Mesendoderm (in vitro differentiated cells): ENCODE measurements around the gene CYB561D1.
A peak's percentile ranks its signal among the peaks of the same experiment; 100 is the strongest.

ENCODE experiments used
- DNase-seq: peaks from one replicate; pipeline ENCODE4 v3.0.0; 2013
- H2AK5ac ChIP-seq: 2 replicates; pipeline ENCODE4 v1.6.1; 2013; ENCODE audit warnings: low read length, inconsistent platforms
- H2BK120ac ChIP-seq: 2 replicates; pipeline ENCODE4 v1.6.1; 2013; ENCODE audit warnings: low read depth, mild to moderate bottlenecking, low read length, moderate library complexity, mixed read lengths
- H2BK15ac ChIP-seq: replicated peaks from 2 replicates; pipeline ENCODE4 v1.6.1; 2013; ENCODE audit warnings: low read depth, mild to moderate bottlenecking, moderate library complexity
- H2BK5ac ChIP-seq: 2 replicates; pipeline ENCODE4 v1.6.1; 2013; ENCODE audit warnings: low read length, inconsistent platforms
- H3K18ac ChIP-seq: 2 replicates; pipeline ENCODE4 v1.6.1; 2013; ENCODE audit warnings: mild to moderate bottlenecking, low read length, mixed read lengths
- H3K23ac ChIP-seq: one replicate; pipeline ENCODE4 v1.6.1; 2013; ENCODE audit warnings: low read length
- H3K27ac ChIP-seq: 2 replicates; pipeline ENCODE4 v1.5.1; 2013; ENCODE audit warnings: low read depth, mild to moderate bottlenecking, inconsistent platforms, low read length, moderate library complexity
- H3K27me3 ChIP-seq: 2 replicates; pipeline ENCODE4 v1.6.1; 2013; ENCODE audit warnings: low read length, control low read depth, mild to moderate bottlenecking, inconsistent platforms; ENCODE audit not compliant: insufficient read depth, poor library complexity
- H3K36me3 ChIP-seq: 2 replicates; pipeline ENCODE4 v1.6.1; 2013; ENCODE audit warnings: low read length, inconsistent platforms; ENCODE audit not compliant: control insufficient read depth, insufficient read depth
- H3K4ac ChIP-seq: one replicate; pipeline ENCODE4 v1.6.1; 2013; ENCODE audit warnings: low read depth, mild to moderate bottlenecking, low read length, moderate library complexity
- H3K4me1 ChIP-seq: 2 replicates; pipeline ENCODE4 v1.6.1; 2013; ENCODE audit warnings: low read depth, low read length, inconsistent platforms; ENCODE audit not compliant: control insufficient read depth
- H3K4me2 ChIP-seq: 2 replicates; pipeline ENCODE4 v1.6.1; 2013; ENCODE audit warnings: low read length
- H3K4me3 ChIP-seq: 2 replicates; pipeline ENCODE4 v1.5.1; 2013; ENCODE audit warnings: mild to moderate bottlenecking, low read length
- H3K56ac ChIP-seq: one replicate; pipeline ENCODE4 v1.6.1; 2013; ENCODE audit warnings: low read length
- H3K79me1 ChIP-seq: 2 replicates; pipeline ENCODE4 v1.6.1; 2013; ENCODE audit warnings: low read length, inconsistent platforms
- H3K79me2 ChIP-seq: 2 replicates; pipeline ENCODE4 v1.6.1; 2013; ENCODE audit warnings: mild to moderate bottlenecking, low read length; ENCODE audit not compliant: control insufficient read depth, insufficient read depth
- H3K9ac ChIP-seq: 2 replicates; pipeline ENCODE4 v1.6.1; 2013; ENCODE audit warnings: low read length, inconsistent platforms
- H4K5ac ChIP-seq: one replicate; pipeline ENCODE4 v1.6.1; 2013; ENCODE audit warnings: low read length
- H4K8ac ChIP-seq: one replicate; pipeline ENCODE4 v1.6.1; 2013; ENCODE audit warnings: low read depth, mild to moderate bottlenecking, control low read depth, low read length, moderate library complexity
- WGBS: extraction: QIAGEN DNeasy Blood & Tissue Kit; methylation state at CpG from one replicate; pipeline ENCODE4 v1.1.7; 2013; ENCODE audit warnings: low lambda C conversion rate, missing lambda C conversion rate; ENCODE audit not compliant: insufficient coverage; ENCODE audit errors: extremely low coverage; 5-methylcytosine and 5-hydroxymethylcytosine counted together

Gene CYB561D1

GRCh38 chr1:109546311-109547109 lies 52.6 kb downstream of the CYB561D1 start:
- no peak overlapping the region for H2BK15ac ChIP-seq
- H3K18ac ChIP-seq, result no peak overlapping the region
- H4K8ac ChIP-seq, result no peak overlapping the region
- peak overlapping the region; percentile 56 for H3K9ac ChIP-seq
- H2AK5ac ChIP-seq, result peak overlapping the region; percentile 32
- H3K4ac ChIP-seq, result no peak overlapping the region
- peak; percentile 91 for DNase-seq
- no peak overlapping the region for H2BK5ac ChIP-seq
- H4K5ac ChIP-seq, result peak overlapping the region; percentile 33
- peak overlapping the region; percentile 52 for H2BK120ac ChIP-seq
- H3K56ac ChIP-seq, result peak overlapping the region; percentile 61
- no peaks in the 10 kb centered on the region for H3K36me3 ChIP-seq
- no peak overlapping the region for H3K27ac ChIP-seq
- no peak overlapping the region for H3K4me2 ChIP-seq
- no CpG with 5 or more reads among the region's 5 CpGs for WGBS
- H3K4me3 ChIP-seq, result no peak overlapping the region
- no peak overlapping the region for H3K23ac ChIP-seq
- no peaks in the 10 kb centered on the region for H3K27me3 ChIP-seq
- peaks cover 2% of the 10 kb centered on the region for H3K79me1 ChIP-seq
- H3K79me2 ChIP-seq, result peaks cover 24% of the 10 kb centered on the region
- H3K4me1 ChIP-seq, result no peaks in the 10 kb centered on the region

GRCh38 chr1:109547463-109548320 lies 53.8 kb downstream of the CYB561D1 start:
- Histone ChIP-seq H3K56ac (peak overlapping the region; percentile 83), H3K4me1 (no peaks in the 10 kb centered on the region), H3K4me3 (peak overlapping the region; percentile 67), H4K8ac (no peak overlapping the region), H3K27me3 (no peaks in the 10 kb centered on the region), H3K4me2 (peak overlapping the region; percentile 79), H3K79me2 (peaks cover 33% of the 10 kb centered on the region), H3K79me1 (peaks cover 2% of the 10 kb centered on the region), H3K18ac (no peak overlapping the region), H3K36me3 (no peaks in the 10 kb centered on the region), H3K4ac (peak overlapping the region; percentile 79), H4K5ac (no peak overlapping the region), H2BK15ac (no peak overlapping the region), H2BK5ac (no peak overlapping the region), H3K23ac (no peak overlapping the region), H2BK120ac (no peak overlapping the region), H2AK5ac (no peak overlapping the region), H3K27ac (peak overlapping the region; percentile 27), H3K9ac (peak overlapping the region; percentile 78)
- WGBS, result no CpG with 5 or more reads among the region's 22 CpGs
- DNase-seq, result peak; percentile 63

DNA sequence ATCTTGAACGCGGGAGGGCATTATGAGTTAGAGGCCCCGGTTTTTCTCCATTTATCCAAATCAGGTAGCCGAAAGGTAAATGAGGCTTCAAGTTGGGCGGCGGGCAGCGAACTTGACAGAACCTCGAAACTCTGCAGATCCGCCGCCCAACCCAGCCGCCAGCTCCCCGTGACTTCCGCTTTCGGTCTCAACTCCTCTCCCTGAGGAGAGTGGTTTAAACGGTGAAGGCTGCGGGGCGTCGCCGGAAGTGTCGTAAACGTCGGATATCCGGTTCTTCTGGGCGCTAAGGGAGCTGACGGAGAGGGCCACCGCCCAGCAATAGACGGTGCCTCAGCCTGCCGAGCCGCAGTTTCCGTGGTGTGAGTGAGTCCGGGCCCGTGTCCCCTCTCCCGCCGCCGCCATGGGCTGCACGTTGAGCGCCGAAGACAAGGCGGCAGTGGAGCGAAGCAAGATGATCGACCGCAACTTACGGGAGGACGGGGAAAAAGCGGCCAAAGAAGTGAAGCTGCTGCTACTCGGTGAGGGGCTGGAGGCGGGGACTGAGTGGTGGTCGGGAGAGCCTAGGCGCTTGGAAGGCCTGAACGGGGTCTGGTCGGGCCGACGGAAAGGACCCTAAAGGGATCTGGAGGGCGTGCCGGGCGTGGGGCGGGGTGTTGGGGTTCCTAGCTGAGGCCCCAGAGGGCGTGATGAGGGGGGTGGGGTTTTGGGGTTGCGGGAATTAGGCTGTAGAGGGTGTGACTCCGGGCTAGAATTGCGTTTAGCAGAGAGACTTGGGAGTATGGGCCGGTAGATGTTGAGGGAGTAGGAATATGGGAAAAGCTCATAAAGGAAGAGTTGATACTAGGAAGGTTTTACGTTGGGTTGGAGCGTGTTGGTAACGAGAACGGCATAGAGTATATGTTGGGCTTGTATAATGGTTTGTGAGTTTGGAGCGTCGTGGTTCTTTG lies 54.7 kb downstream of the CYB561D1 start, which contains the start of gene GNAI3:
TSS of gene GNAI3 (plus strand) at position 295 of the 947 bp plus-strand sequence. CDS start at position 401, 106 bp downstream.
- peak within 1 kb of the TSS; percentile 92 for H2BK5ac ChIP-seq
- no peak within 1 kb of the TSS for H3K18ac ChIP-seq
- no peak within 1 kb of the TSS for H2BK120ac ChIP-seq
- peak within 1 kb of the TSS; percentile 79 for H3K4me2 ChIP-seq
- peak within 1 kb of the TSS; percentile 100 for H3K56ac ChIP-seq
- no peak within 1 kb of the TSS for H2BK15ac ChIP-seq
- H2AK5ac ChIP-seq, result no peak within 1 kb of the TSS
- no CpG with 5 or more reads among the region's 68 CpGs for WGBS
- H3K79me1 ChIP-seq, result peaks cover 2% of the 10 kb centered on the region
- no peak within 1 kb of the TSS for H3K23ac ChIP-seq
- peak within 1 kb of the TSS; percentile 79 for H3K4ac ChIP-seq
- H4K8ac ChIP-seq, result no peak within 1 kb of the TSS
- peak within 1 kb of the TSS; percentile 90 for H3K9ac ChIP-seq
- peak within 1 kb of the TSS; percentile 52 for H3K27ac ChIP-seq
- H3K4me3 ChIP-seq, result peak within 1 kb of the TSS; percentile 94
- H3K79me2 ChIP-seq, result peaks cover 36% of the 10 kb centered on the region
- H4K5ac ChIP-seq, result no peak within 1 kb of the TSS
- DNase-seq, result peak; percentile 98
- no peaks in the 10 kb centered on the region for H3K4me1 ChIP-seq
- no peaks in the 10 kb centered on the region for H3K27me3 ChIP-seq
- no peaks in the 10 kb centered on the region for H3K36me3 ChIP-seq
